Measurements from ENCODE around the gene COPZ1.

Gene COPZ1

GRCh38 chr12:54379398-54380201 lies 54.7 kb downstream of the COPZ1 start:
- peak; percentile 79 for DNase-seq

- no peak for DNase-seq
Measured at GRCh38 chr12:54381136-54381535, 56.2 kb downstream of the COPZ1 start.

- DNase-seq = no peak
Measured at GRCh38 chr12:54383041-54383609, 58.2 kb downstream of the COPZ1 start.

DNA sequence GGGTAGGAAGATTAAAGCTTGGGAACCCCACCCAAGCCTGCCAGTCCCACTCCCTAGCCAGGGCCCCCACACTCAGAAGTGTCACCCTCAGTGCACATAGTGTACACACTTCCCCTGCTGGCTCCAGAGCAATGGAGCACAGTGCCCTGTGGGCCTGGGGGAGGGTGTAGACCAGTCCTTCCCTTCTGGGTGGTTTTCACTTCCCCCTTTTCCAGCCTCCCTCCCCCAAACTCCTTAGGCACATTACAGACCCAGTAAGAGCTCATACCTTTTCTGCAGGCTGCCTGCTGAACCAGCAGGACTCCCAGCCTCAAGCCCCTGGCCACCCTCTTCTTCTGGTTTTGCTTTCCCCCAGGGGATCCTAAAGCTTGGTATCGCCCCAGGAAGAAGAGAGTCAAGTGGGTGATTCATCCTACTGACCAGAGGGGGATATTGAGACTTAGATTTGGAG lies 59.7 kb downstream of the COPZ1 start, which contains the start of gene ZNF385A:
TSS of gene ZNF385A (minus strand) at position 143 of the 451 bp plus-strand sequence. CDS start 219 bp downstream, outside the sequence.
- DNase-seq = no peak

GRCh38 chr12:54385251-54385914 lies 60.5 kb downstream of the COPZ1 start:
- DNase-seq = no peak

DNA sequence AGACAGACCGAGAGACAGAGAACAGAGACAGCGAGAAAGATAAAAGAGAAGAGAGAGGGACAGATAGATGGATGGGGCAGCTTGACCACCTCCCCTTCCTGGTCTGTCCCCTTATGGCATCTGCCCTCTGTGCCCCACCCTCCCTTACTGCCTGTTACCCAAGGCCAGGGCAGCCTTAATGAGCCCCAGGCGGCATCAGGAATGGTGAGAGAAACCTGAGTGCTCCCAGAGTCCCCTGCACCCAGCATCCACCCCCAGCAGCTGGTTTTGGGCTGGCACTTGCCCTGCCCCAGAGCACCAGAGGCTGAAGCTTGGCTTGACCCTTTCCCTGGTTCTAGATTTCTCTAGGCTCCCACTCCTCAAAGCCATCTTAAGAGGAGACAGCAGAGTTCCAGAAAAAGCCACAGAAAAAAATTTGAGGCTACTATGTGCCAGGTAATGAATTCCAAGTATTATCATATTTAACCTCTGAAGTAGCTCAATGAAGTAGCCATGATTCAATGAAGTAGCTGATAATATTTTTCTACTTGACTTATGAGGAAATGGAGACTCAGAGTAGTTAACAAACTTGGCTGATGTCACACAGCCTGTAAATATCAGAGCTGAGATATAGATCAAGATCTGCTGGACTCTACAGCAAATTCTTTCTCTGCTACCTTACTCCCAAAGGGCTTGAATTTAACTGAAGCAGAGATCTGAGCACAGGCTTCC lies 61.6 kb downstream of the COPZ1 start:
- no peak for DNase-seq

- no peak for DNase-seq
Measured at GRCh38 chr12:54387114-54387467, 62.2 kb downstream of the COPZ1 start.

GRCh38 chr12:54388237-54389133 lies 63.6 kb downstream of the COPZ1 start:
- DNase-seq = no peak

- DNase-seq = no peak
Measured at GRCh38 chr12:54389134-54389508, 64.2 kb downstream of the COPZ1 start.

- DNase-seq = no peak
Measured at GRCh38 chr12:54389607-54390175, 64.8 kb downstream of the COPZ1 start.

- DNase-seq = no peak
Measured at GRCh38 chr12:54390176-54390667, 65.3 kb downstream of the COPZ1 start.

DNA sequence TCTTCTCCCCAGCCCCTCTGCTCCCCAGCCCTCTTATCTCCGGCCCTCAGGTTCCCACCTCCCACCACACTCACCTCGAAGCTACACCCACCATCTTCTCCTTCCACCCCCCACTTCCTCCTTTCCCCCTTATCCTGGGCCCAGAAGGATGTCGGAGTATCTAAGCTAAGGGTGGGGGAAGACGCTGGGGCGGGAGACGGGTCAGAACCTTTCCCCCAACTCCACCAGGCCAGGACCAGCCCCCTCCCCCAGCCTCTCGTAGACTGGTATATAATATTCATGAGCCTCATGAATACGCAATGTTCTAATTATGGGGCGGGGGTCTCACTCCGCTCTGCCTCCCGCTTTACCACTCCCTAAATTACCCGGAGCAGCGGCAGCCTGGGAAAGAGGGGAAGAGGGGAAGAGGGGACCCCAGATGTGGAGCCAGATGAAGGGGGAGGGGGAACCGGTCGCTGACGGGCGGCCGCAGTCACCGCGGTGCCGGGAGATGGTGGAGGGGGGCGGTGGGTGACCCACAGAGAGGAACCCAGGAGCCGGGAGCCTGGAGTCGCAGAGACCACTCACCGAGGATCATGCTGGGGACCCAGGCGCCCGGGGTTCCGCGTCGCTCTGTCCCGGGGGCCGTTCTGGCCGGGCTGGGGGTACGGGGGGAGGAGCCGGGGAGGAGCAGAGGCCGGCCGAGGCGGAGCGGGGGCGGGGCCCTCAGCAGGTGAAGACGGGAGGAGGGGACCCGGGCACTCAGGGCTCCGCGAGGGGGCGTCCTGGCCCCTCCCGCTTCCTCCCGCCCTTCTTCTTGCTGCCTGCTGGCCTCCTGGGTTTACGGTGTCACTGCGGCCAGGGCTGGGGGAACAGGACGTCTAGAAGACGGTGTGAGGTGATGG lies 66.0 kb downstream of the COPZ1 start:
- DNase-seq = no peak

DNA sequence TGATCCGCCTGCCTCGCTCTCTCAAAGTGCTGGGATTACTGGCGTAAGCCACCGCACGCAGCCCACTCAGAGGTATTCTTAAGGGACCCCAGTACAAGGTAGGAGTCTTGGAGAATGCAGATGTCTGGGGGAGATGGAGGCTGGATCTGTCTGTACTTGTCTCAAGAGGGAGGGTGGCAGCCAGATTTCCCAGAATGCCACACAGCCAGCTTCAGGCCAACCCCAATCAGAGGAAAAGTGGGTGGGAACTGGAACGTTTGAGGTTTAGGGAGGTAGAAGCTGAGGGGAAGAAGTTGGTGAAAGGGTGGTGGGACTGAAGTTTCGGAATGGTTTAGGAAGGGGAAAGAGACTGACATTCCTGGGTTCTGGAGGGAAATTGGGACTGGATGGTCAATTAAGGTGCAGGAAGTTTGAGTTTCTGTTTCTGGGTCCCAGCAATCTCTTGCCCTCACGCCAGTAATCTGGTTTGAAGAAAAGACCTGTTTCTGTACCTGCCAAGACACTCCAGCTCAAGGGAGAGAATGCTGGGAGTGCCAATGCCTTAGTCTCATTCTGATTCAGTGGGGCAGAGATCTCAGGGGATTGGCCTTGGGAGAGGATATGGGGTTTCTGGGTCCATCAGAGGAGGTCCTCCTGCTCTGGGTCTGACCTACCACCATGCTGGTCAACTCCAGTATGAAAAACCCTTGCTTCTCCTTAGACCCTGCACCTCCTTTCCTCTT lies 67.7 kb downstream of the COPZ1 start:
- no peak for DNase-seq

- no peak for DNase-seq
Measured at GRCh38 chr12:54393207-54393609, 68.3 kb downstream of the COPZ1 start.

GRCh38 chr12:54393743-54394142 lies 68.8 kb downstream of the COPZ1 start:
- DNase-seq = no peak

DNA sequence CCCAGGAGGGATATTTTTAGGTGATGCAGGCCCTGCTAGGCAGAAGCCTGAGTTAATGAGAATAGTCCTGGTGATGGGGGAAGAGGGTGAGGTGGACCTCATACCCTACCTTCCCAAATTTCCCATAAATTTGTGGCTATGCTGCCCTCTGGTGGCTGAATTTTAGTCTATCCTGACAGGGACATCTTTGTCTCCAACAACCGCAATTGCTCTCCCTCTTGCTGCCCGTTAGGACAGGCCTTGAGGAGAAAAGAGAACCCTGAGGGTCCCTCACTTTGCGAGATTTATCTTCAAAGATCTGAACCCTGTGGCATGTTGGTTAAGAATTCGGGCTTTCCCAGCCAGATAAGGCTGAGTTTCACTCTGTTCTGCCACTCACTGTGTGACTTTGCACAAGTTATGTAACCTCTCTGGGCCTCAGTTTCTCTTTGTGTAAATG lies 69.4 kb downstream of the COPZ1 start:
- no peak for DNase-seq

DNA sequence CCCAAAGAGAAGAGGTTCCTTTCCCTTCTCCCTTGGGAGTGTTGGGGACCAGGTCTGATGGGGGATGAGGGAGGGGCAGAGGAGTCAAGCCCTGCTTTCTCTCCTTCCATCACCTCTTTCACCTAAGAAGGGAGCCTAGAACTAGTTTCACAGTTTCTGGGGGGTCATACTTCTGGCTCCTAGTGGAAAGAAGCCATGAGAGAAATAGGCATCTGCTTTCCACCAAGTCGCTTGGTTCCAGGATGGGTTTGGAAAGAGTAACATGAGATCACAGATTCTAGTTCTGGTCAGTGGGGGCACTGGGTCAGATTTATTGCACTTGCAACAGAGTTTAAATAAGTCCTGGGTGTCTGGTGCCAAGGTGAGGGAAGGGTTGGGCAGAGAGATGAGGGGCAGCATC lies 70.1 kb downstream of the COPZ1 start:
- DNase-seq = no peak

GRCh38 chr12:54395545-54395944 lies 70.6 kb downstream of the COPZ1 start:
- DNase-seq = no peak

GRCh38 chr12:54397157-54397556 lies 72.2 kb downstream of the COPZ1 start:
- no peak for DNase-seq

DNA sequence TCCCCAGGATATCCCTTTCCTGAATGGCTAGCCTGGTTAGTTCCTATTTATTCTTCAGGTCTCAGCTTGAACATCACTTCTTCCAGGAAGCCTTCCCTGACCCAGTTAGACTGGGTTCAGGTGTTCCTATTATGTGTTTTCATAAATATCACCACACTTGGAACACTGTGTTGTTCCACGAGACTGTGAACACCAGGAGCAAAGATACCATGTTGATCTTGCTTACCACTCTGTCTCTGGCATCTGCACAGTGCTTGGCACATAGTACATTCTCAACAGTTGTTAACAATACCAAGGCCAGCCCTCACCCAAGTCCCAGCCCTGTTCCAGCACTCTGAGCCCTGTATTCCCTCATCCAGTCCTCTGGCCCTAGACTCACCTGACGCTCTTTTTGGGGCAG lies 73.3 kb downstream of the COPZ1 start:
- no peak for DNase-seq

Measured in NCI-H187 treated with DMSO at 0.1 percent for 48 hours (cell line).